NCI-H2227 (cell line): Measurements from ENCODE around the gene COMT.
"Not testable (repeated sequence)": the region's sequence is repeated elsewhere in the genome, so short reads cannot be mapped to it uniquely, and the experiment has no call there.

Experiments used
- DNase-seq: peaks from one replicate; lab custom pipeline; 2025; ENCODE audit not compliant: unreplicated experiment; lab: John Stamatoyannopoulos, UW

Gene COMT

GRCh38 chr22:19928207-19928606, 13.4 kb upstream of the COMT start:
- no peak for DNase-seq

DNA sequence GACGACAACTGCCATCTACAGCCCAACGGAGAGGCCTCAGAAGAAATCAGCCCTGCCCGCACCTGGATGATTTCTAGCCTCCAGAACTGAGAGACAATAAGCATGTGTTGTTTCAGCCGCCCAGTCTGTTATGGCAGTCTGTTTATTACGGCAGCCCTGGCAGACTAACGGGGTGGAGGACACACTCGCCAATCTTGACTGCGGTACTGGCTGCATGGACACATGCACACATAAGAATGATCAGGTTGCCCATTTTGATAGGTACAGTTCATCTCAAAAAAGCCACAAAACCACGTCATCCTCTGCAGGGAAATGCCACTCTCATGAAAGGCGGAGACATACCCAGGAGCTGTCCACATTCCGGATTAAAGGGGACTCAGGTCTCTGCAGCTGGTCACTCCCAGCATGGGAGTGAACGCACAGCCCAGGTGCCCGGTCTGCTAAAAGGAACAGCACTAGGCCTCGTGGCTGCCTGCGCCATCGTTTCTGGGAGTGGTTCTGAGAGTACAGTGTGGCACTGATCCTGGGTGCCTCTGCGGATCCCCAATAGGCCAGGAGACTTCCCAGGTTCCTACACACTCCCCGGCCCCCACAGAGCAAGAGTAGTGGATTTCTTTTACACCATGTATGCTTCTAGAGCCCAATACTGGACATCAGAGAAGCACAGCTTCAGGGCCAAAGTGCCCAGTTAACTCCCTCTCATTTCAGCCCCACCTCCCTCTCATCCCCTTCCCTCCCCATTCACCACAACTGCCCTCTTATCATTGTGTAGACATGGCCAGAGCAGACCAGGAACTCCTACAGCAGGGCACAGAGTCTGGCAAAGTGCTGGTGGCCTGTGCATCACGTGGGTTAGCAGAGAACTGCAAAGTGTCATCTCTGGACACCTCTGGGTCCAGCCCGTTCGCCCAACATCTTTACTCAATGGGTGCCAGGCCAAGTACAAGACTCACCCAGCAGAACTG, 11.7 kb upstream of the COMT start:
- no peak for DNase-seq

DNA sequence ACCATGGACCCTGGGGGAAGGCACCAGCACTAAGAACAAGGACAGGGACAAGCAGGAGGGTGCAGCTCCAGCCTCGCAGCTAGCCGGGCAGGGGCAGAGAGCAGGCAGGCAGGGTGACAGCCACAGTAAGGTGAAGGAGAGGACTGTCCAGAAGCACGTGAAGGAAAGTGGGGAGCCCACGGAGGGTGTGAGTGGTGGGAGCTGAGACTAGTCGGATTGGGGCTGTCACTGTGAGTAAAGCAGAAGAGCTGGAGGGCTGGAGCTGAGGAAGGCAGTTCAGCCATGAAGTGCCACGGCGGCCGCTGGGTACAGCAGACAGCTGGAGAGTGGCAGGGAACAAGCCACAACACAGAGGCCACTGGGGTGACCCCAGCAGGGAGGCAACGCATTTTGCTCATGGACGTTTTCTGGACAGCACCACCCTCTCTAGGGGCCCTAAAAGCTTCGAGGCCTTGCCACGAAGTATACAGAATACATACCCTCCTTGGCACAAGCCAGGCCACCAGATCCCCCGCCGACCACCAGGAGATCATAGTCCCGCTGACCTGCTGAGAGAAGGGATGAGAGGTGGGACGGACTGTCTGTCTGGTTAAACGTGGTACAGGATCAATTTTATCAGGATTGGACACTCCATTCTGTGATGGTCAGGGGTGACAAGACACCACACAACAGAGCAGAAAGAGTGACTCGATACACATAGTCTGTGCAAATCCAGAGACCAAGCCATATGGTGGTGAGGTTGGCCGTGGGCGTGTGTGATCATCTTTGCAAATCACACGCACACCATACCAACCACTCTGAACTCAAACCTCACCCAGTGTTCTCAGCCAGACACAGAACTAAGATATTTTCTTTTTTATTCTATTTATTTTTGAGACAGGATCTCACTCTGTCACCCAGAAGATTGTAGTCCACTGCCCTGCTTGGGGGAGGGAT, 10.8 kb upstream of the COMT start:
- DNase-seq: no peak

DNA sequence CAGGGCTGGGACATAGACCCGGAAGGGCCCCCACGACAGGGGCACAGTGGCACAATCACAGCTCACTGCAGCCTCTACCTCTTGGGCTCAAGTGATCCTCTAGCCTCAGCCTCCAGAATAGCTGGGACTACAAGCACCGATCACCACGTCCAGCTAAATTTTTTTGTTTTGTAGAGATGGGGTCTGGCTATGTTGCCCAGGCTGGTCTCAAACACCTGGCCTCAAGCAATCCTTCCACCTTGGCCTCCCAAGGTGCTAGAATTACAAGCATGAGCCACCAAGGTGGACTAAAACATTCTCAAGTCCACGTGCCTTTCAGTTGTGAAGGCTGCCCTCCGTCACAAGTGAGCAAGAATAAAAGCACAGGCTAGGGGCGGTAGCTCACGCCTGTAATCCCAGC, 10.1 kb upstream of the COMT start:
- DNase-seq: no peak

DNA sequence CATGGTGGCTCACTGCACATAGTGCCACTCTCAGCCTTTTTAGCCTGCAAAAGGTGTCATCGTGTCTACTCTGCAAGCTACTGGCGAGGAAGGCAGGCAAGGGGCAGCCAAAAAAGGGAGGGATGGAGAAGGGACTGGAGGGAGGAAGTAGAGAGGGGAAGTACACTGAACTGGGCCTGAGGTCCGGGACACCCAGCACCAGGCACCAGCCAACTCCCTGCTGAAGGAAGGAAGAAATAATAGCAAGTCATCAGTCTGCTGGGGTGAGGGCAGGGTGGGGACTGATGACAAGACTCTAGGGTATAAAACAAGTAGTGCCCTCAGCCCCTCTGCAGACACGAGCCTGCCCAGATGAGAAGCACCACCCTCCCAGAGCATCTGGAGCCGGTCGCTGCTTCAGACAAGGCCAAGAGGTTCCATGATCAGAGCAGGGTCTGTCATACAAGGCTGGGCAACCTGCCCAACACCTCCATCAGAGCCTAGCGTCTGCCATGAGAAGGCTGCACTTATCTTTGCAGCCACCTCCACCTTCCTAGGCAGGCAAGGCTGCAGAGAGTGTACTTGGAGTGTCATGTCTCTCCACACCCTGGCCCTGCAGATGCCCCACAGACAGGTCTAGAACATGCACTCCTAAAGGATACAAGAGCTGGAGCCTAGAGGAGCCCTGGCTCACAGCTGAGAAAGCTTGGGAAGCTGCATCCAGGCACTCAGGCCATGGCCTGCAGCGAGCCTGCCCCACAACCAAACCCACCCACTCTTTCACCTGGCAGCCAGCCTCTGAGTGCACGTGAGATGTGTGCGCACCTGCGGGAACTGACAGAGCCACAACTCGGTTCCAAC, 9.0 kb upstream of the COMT start:
- no peak for DNase-seq

- DNase-seq: no peak
These were observed 8.0 kb upstream of the COMT start for GRCh38 chr22:19933341-19934241.

DNA sequence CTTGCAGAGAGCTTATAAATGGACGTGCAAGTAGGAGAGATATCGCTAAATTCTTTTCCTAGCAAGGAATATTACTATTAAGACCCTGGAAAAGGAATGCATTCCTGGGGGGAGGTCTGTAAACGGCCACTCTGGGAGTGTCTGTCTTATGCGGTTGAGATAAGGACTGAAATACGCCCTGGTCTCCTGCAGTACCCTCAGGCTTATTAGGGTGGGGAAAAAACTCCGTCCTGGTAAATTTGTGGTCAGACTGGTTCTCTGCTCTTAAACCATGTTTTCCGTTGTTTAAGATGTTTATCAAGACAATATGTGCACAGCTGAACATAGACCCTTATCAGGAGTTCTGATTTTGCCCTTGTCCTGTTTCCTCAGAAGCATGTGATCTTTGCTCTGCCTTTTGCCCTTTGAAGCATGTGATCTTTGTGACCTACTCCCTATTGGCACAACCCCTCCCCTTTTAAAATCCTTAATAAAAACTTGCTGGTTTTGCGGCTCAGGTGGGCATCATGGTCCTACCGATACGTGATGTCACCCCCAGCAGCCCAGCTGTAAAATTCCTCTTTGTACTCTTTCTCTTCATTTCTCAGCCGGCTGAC, 6.4 kb upstream of the COMT start:
- DNase-seq: not testable (repeated sequence)

DNA sequence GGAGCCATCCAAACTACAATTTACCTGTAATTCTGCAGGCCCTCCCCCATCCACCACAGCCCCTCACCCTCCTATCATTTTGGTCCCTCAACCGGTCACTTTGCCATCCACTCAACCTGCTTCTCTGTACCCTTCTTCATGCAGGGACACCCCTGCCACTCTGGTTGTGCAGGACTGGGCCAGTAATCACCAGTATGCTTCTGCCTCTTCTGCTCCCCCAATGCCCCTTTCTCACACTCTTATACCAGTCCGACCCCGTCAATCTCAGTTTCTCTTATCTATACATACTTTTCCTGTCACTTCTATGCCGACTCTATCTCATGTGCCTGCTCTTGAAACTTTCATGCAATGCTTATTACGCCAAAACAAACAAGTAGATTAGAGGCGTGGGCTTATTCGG, 5.1 kb upstream of the COMT start:
- DNase-seq: no peak

DNA sequence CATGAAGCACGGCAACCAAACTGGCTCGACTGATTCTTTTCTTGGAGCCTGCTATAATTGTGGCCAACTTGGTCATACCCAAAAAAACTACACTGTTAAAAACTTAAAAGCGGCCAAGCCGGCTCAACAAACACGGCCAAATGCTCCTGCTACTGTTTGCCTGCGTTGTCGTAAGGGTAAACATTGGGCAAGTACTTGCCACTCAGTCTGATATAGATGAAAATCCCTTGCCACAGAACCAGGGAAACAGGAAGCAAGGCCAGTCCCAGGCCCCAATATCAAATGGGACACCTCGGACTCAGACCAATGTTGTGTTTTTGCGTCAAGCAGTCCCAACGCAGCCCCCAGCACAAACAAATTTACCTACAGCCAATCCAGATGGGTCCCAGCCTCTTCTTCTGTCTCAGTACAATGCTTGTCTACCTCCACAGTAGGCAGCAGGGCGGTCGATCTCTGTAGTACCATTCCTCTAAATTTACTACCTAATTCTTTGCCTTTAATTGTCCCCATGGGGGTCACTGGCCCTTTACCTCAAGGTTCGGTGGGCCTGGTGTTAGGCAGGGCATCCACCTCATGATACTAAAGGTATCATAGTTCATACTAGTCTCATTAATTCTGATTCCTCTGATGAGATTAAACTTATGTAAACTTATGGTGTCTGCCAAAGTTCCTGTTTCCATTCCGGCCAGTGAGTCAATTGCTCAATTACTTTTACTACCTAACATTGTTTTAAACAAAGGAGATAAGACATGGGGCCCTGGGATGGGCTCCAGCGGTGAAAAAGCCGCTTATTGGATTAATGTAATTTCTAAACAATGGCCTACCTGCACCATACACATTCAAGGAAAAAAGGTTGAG, 3.7 kb upstream of the COMT start:
- DNase-seq: no peak

GRCh38 chr22:19940536-19941364, 822 bp upstream of the COMT start:
- DNase-seq: no peak

- DNase-seq: peak; percentile 48
These were observed 847 bp downstream of the COMT start for GRCh38 chr22:19942157-19943081.

GRCh38 chr22:19943082-19944026, 1.8 kb downstream of the COMT start:
- DNase-seq: no peak

- no peak for DNase-seq
These were observed 6.6 kb downstream of the COMT start for GRCh38 chr22:19948057-19948760.

GRCh38 chr22:19951346-19951745, 9.8 kb downstream of the COMT start:
- no peak for DNase-seq
